H54 (cell line): ENCODE measurements around the gene PTPRD.
"Not testable (repeated sequence)": the region's sequence is repeated elsewhere in the genome, so short reads cannot be mapped to it uniquely, and the experiment has no call there.

Experiments used
- DNase-seq: peaks from one replicate; pipeline ENCODE4 v3.0.0; 2011; ENCODE audit warnings: low spot score, mixed read lengths; ENCODE audit not compliant: insufficient read length
- FAIRE-seq: peaks from 3 replicates; lab custom pipeline; 2011; peaks lifted over from hg19 to GRCh38; lab: Jason Lieb, UNC
- POLR2A ChIP-seq: IDR thresholded peaks from 2 replicates; pipeline ENCODE4 v1.6.1; 2011; ENCODE audit warnings: low read depth, mild to moderate bottlenecking, low read length

The PTPRD gene

DNA sequence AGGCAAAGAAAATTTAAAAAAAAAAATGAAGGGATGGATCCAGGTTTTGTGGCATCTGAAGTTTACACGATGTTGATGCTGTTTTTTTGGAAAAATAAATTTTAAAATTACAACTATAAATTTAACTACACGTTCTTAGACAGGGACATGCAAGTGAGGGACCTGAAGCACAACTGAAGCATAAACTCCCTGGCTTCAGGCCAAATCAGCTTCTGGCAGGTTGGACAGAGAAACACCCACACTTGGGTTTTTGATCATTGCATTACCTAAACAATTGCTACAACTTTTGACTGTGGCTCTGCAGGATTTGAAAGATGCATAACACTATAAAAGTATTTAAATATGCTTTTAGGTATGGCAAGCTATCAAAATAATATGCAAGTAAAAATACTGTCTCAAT is 1494.9 kb downstream of the PTPRD start:
- no peak for FAIRE-seq

DNA sequence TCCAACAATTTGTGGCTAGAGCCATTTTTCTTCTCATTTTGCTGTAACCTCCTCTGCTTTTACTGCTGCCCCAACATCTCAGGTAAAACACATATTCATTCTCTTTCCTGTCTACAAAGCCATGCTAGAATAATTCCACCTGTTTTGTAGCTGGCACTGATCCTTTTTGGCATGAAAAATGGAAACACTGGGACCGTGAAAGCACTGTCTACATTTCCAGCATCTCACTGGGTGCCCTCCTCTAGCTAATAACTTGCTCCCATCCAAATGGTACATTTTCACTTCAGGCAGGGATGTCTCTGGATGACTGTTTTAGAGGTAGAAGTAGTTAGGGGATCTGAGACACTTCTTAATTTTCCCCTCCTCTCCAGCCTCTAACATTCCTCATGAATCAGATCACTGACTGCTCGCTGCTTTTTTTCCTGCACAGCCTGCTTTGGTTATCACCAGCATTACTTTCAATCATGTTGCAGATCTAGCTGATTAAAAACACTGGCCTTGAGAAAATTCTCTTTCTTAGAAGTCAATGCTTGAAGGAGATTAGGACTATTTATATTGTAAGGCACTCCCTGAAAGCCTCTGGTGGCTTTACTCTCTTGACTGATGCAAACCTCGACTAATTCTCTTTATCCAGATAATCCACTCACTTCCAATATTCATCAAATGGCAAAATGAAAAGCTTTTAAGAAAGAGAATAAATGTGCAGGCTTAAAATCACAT is 1500.6 kb downstream of the PTPRD start:
- FAIRE-seq (peak; percentile 77), DNase-seq (no peak)
- TF ChIP-seq POLR2A = no peak

More for the DNA sequence above, 1494.9 kb downstream of the PTPRD start:
- DNase-seq = no peak
- TF ChIP-seq POLR2A = no peak

DNA sequence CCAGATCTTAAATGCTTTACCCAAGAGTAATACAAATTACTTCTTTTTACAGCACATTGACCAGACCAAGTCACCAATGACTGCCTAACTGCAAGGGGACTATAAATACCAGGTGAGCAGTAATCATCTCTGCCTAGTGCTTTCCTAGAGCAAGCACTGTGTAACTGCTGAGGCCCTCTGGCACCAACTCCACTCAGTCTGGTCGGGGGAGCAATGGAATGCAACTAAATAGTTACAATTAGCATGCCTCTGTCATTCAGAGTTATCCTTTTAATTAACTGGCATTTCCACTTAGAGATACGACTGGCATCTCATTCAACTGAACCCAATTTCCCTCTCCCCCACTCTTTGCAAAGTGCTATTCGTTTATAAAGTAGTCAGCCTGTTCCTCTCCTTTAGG is 1504.2 kb downstream of the PTPRD start:
- FAIRE-seq = no peak
- no peak for DNase-seq
- TF ChIP-seq POLR2A = no peak

DNA sequence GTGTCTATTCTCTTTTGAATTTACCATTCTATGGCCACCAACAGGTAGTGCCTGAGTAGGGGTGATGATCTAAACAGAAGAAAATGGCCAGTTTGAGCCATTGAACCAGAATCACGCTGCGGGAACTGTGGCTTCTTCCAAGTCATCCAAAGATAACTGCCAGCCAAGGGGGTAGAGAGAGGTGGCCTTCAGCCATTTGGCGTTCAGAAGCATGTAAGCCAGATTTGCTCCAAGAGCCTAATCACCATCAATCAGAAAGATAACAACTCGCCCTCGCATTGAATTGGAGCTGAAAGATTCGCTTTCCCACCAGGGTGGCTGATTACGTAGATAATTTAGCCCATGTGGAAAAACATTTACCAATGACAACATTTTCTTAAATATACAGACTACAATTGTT is 1510.5 kb downstream of the PTPRD start:
- DNase-seq (no peak), FAIRE-seq (no peak)
- TF ChIP-seq POLR2A = no peak

DNA sequence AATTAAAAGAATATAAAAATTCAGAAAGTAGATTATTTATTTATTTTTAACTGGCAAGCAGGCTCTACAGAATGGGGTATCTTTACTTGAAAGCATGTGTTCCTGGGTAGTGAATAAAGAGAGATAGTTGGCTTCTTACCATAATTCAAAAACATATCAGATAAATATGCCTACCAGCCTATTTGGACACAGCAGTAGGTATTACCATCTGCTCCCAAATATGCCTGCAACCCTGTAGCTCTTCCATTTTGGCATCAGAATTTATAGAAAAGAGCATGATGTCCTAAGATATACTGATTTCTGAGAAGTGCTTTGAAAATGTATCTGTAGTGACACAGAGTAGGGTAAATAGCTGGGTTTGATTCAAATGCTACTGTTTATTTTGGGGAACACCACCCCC is 1512.7 kb downstream of the PTPRD start:
- TF ChIP-seq POLR2A = no peak
- no peak for FAIRE-seq
- no peak for DNase-seq

DNA sequence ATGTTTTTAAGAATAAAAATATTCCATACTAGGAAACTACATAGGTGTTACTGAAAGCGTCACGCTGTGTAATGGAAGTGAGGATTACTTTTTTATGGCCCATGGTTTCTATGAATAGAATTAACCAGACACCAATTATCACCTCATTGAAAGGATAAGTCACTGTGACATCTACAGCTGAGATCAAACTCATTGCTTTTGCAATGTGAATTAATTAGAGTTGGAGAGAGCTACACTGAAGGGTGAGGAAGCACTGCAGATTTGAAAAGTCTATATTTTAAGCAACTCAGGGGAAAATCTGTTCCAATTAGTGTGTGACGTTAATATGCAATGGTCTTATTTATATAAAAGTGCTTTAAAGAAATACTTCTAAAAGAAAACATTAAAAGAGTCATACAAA is 1513.2 kb downstream of the PTPRD start:
- DNase-seq (no peak), FAIRE-seq (no peak)
- TF ChIP-seq POLR2A = no peak

DNA sequence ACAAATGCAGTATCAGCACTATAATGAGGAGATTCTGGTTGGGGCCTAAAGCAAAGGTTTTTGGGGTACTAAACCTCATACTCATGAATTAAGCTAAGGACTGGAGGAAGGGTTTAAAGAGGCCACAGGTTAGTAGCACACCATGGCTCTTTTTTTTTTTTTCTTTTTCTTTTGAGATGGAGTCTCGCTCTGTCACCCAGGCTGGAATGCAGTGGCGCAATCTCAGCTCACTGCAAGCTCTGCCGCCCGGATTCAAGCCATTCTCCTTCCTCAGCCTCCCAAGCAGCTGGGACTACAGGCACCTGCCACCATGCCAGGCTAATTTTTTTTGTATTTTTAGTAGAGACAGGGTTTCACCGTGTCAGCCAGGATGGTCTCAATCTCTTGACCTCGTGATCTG is 1515.5 kb downstream of the PTPRD start:
- not testable (repeated sequence) for DNase-seq, FAIRE-seq

DNA sequence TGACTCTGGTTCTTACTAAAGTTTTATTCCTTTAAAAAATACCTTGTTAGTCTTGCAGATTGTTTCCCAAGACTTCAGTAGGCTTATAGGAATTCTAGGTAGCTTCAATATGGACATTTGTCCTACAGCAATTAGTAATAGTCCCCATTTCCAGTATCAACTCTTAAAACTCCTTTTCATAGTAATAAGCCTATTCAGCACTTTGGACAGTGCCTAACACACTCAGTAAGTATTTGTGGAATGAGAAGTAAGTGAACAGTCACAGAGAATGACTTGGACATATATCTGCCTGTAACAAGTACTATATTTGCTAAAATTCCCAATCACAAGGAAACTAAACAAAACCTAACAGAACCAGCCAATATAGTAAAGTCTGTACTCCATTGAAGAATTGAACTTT is 1521.4 kb downstream of the PTPRD start:
- no peak for TF ChIP-seq POLR2A
- peak; percentile 27 for FAIRE-seq

DNA sequence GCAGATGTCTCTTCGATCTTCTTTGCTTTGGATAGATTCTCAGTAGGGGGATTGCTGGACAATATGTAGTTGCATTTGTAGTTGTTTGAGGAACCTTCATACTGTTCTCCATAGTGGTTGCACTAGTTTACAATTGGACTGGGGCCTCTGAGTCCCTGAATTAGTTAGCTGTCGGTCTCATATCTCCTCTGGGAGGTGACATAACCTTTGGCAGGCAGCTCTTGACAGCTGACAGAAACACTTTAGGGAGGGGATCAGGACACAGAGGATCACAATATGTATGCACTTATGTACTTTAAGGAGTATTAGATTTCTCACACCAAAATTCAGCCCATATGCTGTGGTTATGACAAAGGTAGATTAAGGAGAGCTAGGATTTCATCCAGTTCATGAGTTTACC is 1533.3 kb downstream of the PTPRD start:
- DNase-seq = no peak
- no peak for TF ChIP-seq POLR2A
- FAIRE-seq = no peak

More for the DNA sequence above, 1521.4 kb downstream of the PTPRD start:
- no peak for DNase-seq

DNA sequence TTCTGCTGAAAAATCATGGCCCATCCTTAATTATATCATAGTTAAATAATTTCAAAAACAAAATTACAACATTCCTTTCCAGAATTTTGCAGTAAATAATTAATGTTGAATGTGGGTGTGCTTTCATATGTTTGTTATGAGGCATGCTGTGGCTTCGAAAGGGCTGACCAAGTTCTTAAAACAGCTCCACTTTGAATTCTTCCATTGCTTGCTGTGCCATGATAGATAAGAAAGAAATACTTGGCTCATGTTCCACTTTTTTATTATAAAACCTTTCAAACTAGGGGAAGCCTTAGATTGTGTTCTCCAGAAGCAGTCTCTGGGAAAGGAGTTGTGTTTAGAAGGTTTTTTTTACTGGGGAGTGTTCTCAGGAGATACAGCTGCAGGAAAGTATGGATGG is 1534.5 kb downstream of the PTPRD start:
- DNase-seq (no peak), FAIRE-seq (no peak)
- TF ChIP-seq POLR2A = no peak

DNA sequence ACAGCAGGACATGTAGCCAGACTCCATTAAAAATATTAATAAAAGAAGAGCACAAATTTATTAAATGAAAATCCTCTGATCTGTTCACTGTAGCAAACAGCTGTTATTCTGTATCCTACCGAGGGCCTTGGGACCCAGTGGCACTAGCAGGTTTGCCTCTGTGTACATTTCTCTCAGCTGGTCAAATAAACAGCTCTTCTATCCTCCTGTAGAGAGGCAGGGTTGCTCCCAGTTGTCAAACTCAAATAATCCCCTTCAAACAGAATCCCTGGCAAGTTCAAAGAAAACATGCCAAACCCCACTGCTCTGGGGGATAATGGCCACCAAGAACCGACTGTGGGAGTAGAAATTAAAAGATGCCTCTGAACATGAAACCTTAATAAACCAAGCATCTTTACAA is 1551.2 kb downstream of the PTPRD start:
- no peak for TF ChIP-seq POLR2A
- no peak for DNase-seq
- FAIRE-seq = no peak

DNA sequence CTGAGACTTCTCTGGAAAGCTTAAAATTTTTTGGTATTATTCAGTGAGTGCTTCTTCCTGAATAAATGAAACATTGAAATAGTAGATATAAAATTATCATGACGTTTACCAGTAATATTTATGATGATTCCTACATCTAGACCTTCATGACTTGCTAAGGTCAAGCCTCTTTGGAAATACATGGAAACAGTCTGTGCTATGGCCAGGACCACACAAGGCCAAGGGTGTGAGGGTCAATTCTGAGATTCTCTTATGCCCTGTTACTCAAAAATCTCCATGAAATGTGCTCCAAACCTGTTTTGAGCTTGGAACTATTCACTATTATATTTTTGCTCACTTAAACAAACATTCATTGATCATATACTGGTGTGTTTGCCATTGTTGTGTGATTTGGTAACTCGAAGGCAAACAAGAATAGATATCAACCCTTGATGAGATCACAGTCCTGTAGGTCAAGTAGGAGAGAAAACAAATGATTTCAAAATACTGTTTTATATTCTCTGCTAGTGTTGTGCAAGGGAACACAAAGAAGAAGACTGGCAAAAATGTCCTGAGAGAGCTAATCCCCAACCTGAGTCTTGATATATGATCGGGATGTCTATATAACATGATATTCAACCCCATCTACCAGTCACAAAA is 1558.3 kb downstream of the PTPRD start:
- FAIRE-seq = no peak
- no peak for DNase-seq
- TF ChIP-seq POLR2A = no peak

DNA sequence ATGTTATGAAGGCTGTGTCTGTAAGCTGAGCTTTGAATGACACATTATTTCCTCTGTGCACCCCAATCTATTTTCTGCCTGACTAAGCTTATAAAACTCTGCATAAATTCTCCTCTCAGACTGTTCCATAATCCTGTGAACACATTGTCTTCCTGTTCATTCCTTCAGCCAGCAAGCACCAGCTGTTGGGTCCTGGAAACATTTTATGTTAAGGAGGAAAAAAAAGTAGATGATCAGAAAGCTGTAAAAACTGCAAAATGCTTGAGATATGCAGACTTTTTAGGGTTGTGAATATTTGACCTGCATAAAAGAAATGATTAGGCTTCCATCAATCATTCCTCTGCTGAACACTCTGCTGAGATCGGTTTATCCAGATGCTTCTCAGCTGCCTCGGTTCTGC is 1567.2 kb downstream of the PTPRD start:
- TF ChIP-seq POLR2A = no peak
- FAIRE-seq = no peak
- no peak for DNase-seq

DNA sequence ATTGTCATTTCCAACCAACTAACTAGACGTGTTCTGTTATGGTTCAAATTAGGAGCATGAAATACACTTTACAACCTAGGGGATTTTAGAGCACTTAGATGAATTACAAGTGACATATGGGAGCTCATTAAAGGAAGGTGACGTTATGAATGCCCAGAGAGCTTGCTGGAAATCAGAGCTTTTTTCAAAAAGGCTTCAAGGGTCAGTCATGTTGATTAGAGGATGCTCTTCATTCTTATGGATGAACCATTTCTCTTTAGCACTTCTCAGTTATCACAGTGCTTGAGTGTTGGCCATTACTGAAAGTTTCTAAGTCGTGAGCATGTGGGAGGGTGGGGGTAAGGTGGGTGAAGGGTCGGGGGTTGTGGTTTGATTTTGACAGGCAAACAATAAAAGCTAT is 1567.7 kb downstream of the PTPRD start:
- no peak for FAIRE-seq
- TF ChIP-seq POLR2A = no peak
- DNase-seq = no peak

DNA sequence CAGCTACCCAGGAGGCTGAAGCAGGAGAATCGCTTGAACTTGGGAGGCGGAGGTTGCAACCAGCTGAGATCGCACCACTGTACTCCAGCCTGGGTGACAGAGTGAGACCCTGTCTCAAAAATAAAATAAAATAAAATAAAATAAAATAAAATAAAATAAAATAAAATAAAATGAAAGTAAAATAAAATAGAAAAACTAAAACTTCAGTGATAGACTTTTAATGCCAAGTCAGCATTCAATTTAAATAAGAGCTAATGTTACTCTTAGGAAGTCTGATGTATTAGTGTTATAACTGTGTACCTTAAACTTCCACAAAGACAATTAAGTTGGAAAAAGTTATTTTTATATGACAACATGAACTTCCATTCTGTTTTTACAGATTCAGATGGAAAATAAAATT is 1569.0 kb downstream of the PTPRD start:
- not testable (repeated sequence) for DNase-seq, FAIRE-seq
